GM18502 (cell line): ENCODE measurements around the gene DONSON.
"Not testable (repeated sequence)": the region's sequence is repeated elsewhere in the genome, so short reads cannot be mapped to it uniquely, and the experiment has no call there.

ENCODE experiments used
- ATAC-seq: cut with Tn5 transposase; IDR thresholded peaks from one replicate; pipeline ENCODE4 v1.9.1; 2021; ENCODE audit warnings: mild to moderate bottlenecking; ENCODE audit not compliant: unreplicated experiment, poor library complexity

The DONSON gene, protein sequence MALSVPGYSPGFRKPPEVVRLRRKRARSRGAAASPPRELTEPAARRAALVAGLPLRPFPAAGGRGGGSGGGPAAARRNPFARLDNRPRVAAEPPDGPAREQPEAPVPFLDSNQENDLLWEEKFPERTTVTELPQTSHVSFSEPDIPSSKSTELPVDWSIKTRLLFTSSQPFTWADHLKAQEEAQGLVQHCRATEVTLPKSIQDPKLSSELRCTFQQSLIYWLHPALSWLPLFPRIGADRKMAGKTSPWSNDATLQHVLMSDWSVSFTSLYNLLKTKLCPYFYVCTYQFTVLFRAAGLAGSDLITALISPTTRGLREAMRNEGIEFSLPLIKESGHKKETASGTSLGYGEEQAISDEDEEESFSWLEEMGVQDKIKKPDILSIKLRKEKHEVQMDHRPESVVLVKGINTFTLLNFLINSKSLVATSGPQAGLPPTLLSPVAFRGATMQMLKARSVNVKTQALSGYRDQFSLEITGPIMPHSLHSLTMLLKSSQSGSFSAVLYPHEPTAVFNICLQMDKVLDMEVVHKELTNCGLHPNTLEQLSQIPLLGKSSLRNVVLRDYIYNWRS

DNA sequence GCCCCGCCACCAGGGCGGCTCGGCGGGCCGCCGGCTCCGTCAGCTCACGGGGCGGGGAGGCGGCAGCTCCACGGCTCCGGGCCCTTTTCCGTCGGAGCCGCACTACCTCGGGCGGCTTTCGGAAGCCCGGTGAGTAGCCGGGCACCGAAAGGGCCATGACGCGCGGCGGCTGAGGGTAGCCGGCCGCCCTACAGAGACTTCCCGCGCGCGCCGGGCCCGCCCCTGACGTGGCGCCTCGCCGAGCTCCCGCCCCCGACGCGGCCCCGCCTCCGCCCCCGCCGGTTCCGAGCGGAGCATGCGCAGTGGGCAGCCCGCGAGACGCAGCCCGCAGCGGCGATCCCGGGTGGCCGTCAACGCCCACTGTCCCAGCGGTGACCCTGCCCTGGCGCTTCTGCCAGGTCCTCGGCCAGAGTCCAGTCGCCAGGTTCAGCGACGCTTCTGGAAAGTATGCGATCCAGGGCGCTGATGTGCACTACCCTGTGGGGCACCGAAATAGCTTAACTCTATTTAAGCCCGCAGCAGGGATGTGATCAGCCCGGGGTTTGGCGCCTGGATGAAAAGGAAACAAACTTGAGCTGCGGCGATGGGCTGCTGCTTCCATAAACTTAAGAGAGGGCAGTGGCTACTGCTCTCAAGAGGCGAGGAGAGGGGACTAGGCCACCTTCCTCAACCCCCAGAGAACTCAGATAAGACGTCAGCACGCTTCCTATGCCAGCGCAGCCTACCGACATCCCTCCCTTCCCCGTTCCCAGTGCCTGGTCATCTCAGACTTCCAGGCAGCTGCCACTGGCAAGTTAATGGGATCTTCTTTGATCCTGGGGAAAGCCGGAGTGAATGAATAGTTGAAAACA lies at the start of gene DONSON:
Gene DONSON, minus strand, starts transcription at position 200 of the 851 bp plus-strand sequence. Its CDS starts 43 bp downstream, at position 157.
- ATAC-seq: peak; percentile 92

DNA sequence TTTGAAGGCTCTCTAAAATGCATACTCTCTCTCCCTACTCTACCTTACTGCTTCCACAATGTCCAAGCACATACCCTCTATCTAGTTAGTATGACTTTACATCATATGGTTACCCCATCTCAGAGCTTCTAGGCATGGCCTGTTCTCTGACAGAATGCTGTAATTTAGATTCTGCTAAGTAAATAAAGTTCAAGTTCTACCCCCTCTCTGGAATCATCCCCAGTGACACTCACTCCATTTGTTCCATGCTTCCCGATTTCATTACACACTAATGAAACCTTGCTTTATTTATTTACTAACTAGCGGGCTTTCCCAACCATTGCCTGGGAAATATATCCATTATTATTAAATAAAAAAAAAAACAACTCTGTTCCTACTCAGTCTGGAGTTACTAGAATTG lies 45.8 kb upstream of the DONSON start:
- no peak for ATAC-seq

DNA sequence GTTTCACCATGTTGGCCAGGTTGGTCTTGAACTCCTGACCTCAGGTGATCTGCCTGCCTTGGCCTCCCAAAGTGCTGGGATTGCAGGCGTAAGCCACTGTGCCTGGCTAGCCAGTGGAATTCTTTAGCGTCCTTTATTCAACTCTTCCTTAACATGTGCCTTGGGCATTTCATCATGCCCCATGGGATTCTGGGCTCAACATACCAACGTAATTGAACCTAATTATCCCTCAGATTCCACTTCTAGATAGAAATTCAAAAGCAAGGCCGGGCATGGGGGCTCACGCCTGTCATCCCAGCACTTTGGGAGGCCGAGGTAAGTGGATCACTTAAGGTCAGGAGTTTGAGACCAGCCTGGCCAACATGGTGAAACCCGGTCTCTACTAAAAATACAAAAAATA lies 37.7 kb upstream of the DONSON start:
- ATAC-seq: not testable (repeated sequence)

DNA sequence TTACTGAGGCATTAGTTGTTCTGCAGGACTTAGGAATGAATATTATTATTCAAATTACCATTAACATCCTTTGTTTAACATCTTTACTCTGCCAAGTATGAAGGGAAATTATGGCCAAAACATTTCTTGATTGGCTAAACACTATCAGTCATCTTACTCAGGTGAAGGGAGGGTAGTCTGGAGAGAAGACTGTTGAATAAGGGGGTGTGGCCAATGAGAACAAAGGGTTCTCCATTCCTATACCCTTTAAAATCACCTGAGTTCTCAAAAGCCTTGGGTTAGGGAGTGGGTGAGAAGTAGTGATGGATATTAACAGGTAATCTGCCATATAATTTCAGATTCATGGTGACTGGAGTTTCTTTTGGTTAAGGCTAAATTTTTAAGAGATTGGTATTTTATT lies 33.8 kb upstream of the DONSON start:
- ATAC-seq: no peak

DNA sequence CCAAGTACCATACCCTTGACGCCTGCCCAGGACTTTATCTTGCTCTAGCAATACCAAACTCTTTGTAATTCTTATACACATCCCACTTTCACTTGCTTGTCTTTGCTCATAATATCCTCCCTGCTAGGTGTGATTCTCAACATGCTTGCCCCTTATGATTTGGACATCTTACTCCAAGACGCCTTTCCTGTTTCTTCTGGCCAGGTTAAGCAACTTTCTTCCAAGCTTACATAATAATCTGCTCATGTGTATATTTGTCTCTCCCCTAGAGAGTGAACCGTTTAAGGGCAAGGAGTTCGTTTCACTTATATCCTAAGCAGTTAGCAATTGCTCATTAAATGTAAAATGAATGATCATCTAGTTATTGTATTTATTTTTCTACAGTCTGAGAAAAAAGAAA lies 31.2 kb upstream of the DONSON start:
- ATAC-seq: no peak

DNA sequence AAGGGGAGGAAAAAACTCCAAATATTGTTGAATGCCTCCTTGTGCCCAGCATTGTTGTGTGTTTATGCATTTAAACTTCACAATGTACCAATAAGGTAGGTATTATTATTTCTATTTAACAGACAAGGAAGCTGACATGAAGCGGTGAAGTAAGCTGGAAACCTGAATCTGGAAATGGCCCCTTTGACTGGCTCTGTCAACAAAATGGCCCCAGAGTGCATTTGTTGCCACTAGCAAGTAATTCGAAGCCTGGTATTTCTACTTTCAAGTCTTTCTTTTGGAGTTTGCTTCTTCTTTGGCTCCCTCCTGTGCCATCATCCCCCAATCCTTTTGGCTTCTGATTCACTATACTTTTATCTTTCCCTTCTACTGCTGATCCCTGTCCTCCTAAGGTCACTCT lies 29.9 kb upstream of the DONSON start:
- no peak for ATAC-seq

DNA sequence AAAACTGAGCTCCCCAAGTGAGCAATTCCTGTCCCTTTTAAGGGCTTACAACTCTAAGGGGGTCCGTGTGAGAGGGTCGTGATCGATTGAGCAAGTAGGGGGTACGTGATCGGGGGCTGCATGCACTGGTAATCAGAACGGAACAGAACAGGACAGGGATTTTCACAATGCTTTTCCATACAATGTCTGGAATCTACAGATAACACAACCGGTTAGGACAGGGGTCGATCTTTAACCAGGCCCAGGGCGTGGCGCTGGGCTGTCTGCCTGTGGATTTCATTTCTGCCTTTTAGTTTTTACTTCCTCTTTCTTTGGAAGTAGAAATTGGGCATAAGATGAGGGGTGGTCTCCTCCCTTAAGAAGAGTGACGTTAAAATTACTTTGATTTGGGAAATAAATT lies 29.1 kb upstream of the DONSON start:
- ATAC-seq: not testable (repeated sequence)

DNA sequence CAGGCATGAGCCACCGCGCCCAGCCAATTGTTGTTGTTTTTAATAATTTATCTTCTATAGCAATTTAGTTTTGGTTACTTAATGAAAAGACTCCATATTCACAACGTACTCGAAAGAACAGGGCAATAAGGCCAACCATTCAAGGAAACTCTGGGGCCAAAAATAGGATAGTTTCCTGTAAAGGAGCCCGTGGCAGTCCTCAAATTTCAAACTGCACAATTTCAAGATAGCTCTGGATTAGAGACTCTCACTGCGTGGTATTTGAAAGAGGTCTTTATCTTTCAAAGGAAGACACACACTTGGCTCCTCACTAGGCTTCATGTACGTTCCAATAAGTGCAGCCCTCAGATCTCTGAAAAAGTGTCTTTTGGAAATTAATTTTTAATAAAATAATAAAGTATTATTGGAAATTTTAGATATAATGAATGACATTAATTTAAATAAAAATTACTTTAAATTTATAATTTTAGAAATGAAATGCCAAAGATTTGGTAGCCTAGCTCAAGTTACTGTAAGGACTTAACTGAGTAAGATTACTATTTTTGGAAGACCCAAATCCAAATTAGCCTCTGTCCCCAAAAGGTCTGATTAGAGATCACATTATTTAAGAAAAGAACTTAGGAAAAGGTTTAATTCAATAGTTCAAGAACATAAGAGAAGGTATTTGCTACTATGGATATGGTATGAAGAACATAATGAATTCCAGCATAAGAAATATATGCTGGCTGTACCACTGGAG lies 22.7 kb upstream of the DONSON start:
- no peak for ATAC-seq

DNA sequence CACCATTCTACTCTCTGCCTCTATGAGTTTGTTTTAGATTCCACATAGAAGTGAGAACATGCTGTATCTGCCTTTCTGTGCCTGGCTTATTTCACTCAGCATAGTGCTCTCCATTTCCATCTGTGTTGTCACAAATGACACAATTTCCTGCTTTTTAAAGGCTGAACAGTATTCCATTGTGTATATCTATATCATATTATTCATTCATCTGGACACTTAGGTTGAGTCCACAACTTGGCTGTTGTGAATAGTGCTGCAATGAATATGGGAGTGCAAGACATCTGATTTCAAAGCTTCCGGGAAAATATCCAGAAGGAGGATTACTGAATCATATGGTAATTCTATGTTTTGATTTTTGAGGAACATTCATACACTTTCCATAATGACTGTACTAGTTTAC lies 20.1 kb upstream of the DONSON start:
- no peak for ATAC-seq

DNA sequence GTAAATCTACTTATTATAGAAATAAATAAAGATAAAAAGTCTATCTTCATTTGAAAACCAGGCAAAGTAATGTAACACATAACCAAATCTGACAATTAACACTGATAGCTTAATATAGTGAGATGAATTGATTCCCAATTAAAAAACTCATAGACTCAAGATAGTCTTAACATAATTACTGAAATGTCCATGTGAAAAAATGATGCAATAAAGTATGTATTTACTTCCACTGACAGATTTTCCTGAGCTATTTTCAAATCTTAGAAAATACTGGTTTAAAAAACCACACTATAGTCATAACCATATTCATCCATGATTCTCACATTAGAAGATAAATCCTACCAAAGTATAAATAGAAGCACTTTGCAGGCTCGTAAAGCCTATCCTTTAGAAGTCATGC lies 9.6 kb upstream of the DONSON start:
- ATAC-seq: no peak

DNA sequence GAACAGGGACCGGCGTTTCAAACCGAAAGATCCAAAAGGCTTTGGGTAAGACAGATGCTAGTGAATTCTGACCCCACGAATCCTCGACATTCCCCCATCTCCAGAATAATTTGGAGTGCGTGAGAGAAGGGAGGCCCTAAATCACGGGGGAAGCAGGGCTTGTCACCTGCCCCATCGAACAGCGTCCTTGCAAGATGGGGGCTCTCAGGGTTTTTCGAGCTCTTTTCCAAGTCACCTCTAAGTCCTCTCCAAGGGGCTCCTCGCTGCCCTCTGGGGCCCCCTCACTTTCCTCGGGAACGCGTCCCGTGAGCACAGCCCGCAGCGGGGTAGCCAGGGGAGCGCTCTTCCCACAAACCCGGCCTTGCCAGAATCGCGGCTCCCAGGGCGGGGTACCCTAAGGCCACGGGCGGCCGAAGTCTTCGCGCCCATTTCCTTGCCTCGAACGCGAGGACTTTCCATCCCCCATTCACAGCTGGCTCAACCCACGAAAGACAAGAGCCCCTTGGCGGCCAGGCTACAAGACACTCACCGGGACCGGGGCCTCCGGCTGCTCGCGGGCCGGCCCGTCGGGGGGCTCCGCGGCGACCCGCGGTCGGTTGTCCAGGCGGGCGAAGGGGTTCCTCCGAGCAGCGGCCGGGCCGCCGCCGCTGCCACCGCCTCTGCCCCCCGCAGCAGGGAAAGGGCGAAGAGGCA lies 546 bp downstream of the DONSON start:
- ATAC-seq: peak; percentile 47

DNA sequence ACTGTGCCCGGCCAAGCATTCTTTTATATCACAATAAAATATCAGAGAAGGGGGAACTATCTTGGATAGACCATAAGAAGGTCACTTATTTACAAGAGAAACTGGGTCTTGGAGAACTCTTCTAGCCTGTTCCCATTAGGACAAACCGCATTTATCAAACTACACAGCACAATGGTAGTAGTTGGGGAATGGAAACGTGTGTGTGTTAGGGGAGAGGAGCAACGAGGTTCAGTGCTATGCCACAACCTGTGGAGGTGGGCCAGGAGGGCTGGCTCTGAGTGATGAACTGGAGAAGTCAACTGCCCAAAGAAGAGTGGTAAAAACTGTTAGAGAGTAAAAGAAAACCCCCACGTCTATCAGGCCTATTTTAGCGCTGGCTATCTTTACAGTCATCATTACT lies 1.6 kb downstream of the DONSON start:
- ATAC-seq: no peak

DNA sequence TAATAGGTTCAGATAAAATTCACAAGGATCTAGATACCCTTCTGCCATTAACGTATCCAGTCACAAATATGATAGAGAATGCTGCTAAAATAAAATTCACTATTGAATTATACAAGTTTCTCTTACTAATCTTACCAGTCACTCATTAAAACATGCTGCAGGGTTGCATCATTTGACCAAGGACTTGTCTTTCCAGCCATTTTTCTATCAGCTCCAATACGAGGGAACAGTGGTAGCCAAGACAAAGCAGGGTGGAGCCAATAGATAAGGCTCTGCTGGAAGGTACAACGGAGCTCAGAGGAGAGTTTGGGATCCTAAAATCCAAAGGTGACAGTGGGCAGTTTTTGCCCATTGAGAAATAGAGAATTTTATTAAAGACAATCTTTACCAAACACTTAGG lies 4.0 kb downstream of the DONSON start:
- no peak for ATAC-seq

DNA sequence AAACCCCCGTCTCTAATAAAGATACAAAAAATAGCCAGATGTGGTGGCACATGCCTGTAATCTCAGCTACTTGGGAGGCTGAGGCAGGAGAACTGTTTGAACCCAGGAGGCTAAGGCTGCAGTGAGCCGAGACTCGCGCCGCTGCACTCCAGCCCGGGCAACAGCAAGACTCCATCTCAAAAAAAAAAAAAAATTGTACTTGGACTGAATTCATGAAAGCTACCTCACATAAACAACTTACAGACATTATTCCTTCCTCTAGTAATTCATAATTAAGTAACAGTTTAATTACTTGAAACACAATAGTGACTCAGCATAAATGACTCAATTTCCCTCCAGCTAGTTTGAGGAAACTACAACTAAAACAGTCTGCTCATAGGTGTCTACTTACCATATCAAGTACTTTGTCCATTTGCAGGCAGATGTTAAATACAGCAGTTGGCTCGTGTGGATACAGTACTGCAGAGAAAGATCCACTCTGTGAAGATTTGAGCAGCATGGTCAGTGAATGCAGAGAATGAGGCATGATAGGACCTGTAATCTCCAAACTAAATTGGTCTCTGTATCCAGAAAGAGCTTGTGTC lies 9.4 kb downstream of the DONSON start:
- ATAC-seq: no peak

DNA sequence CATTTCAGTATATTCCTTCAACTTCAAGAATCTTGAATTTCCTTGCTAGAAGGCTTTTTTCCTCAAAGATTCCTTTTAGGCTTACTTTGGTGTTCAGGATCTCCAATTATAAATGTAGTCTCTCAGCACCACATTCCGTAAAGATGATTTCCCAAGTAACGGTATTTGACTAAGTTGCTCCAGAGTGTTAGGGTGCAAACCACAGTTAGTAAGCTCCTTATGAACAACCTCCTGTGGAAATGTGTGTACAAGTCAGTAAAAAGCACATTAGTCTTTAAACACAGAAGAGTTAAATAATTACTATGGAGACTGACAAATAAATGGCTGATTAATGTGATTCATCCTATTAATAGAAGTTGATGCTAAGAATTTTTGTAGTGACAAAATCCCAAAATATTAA lies 10.3 kb downstream of the DONSON start:
- ATAC-seq: no peak

DNA sequence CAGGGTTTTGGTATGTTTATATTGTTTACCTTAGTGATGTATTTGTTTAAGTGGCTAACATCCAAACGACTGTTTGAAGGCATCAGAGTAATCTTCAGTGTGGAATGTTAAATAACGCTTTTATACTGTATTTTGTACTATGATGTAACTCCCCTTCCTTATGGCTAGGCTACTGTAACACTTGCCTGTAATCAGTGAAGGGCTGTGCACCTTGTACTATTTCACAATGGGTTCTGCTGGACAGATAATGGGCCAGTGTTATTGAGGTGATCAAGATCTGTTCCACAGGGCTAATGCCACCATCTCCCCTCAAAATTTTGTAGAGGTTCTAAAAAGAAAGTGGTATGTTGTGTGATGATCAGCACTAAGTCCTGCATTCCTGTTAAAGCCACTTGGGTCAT lies 11.7 kb downstream of the DONSON start:
- ATAC-seq: not testable (repeated sequence)

DNA sequence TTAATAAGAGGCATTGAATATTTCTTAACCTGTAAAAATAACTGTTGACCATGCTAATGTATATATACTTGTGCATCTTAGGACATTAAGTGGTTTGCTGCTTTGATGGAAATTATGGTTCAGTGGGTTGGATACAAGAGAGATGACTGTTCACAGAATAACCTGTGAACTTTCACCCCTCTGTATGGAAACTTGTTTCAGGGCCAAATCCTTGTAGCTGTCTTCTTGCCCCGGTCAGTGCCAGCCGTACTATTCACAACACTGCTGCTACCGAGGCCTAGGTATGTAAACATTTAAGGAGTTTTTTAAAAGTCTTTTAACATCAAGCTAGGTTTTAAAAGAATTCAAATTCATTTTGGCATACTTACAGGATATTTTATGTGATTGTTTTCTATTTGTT lies 16.1 kb downstream of the DONSON start:
- no peak for ATAC-seq

DNA sequence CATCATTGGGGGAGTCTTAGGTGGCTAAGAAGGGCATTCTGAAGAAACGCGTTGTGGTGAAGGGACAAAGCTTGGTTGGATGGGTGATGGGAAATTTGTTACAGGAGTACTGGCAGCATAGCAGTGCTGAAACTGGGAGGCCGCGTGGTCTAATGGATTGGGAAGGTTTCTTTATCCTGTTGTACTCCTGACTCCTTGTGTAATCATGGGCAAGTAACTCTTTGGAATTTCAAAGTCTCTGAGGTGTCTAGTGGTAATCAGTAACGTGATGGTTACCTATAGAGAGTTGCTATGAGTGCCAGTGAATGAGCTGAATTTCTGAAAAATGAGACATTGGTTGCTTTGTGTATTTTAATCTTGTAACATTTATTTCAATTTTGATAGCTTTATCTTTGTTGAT lies 18.5 kb downstream of the DONSON start:
- ATAC-seq: no peak

DNA sequence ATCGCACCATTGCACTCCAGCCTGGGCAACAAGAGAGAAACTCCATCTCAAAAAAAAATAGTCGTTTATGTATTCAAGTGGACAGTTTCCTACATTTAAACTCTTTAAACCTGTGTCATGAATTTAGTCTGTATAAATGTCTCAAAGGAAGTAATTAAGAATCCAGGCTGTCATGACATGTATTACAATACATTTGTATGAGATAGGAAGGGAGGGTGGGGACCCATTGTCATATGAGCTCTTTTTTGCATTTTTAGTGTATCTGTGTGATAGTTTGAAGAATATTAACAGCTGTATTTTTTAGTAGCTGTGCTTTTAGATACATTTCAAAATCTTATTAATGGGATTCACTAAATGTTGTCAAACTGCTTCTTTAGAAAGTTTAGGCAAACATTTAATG lies 20.0 kb downstream of the DONSON start:
- no peak for ATAC-seq

DNA sequence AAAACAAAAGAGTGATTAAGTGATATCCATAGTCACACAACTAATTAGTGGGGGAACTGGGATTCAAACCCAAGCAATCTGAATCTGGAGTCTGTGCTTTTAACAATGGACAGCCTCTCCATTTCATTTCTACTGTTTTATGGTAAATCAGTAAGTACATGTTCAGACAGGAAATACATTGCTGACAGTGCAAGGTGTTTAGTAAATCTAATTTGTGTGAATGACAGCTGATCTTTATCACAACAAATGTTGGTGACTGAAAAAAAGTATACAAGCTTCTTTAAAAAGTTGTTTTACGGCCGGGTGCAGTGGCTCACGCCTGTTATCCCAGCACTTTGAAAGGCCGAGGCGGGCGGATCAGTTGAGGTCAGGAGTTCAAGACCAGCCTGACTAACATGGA lies 20.6 kb downstream of the DONSON start:
- ATAC-seq: no peak
